ENCODE results near the gene C1orf53. TPM values are rescaled to one million over a fixed set of nuclear protein-coding genes. Genes with fewer than 3 reads are reported as not detected.

C1orf53 gene
- total and polyA plus RNA-seq, 2 of the 8 experiments (the other 6 are each of a cell fraction or from before 2014, with no cell fraction given): 0.56 to 1.3 TPM

GRCh38 chr1:197904126-197904787 lies 1.8 kb downstream of the C1orf53 start:
- H3K79me2 ChIP-seq (ENCODE audit: control insufficient read depth in 1 of 2, insufficient read depth in 2 of 2, low read length in 2 of 2): no peaks in the 10 kb centered on the region
- no peak overlapping the region; the same call in 1 of the 2 replicates for H4K8ac ChIP-seq (ENCODE audit: extremely low read depth, insufficient read depth, low read length)
- WGBS, 2 experiments (ENCODE audit: extremely low coverage in 1 of 2, insufficient coverage in 1 of 2, insufficient read length in 1 of 2, insufficient replicate concordance in 2 of 2, low coverage in 1 of 2, low lambda C conversion rate in 2 of 2, missing lambda C conversion rate in 1 of 2): 17% methylated on average over 11 of the region's 11 CpGs; no CpG with 5 or more reads in 1 of the 2 experiments
- DNase-seq (ENCODE audit: low read depth in 1 of 2, low spot score in 2 of 2): no peak
- no peaks in the 10 kb centered on the region for H3K9me3 ChIP-seq (ENCODE audit: insufficient read depth in 2 of 2, low read depth in 1 of 2, low read length in 1 of 2)
- H3K4me2 ChIP-seq (ENCODE audit: insufficient read depth in 1 of 2, low read depth in 2 of 2, low read length in 2 of 2): no peak overlapping the region; a peak in 1 of 4 replicates
- H4K20me1 ChIP-seq (replicated peaks in 1 of 2; ENCODE audit: control insufficient read depth in 1 of 2, insufficient read depth in 2 of 2, low read length in 2 of 2): peaks cover 0 to 6% of the 10 kb centered on the region in 2 experiments
- H3K23ac ChIP-seq (ENCODE audit: insufficient read length): no peak overlapping the region
- H3K14ac ChIP-seq (ENCODE audit: insufficient read length): no peak overlapping the region
- H4K5ac ChIP-seq (ENCODE audit: insufficient read length, low read depth, low read length): no peak overlapping the region
- no peak overlapping the region for H2BK5ac ChIP-seq (ENCODE audit: low read depth, low read length)
- no peak overlapping the region for H3K4ac ChIP-seq (replicated peaks; ENCODE audit: insufficient read length, low read depth, low read length)
- H3K4me3 ChIP-seq (ENCODE audit: extremely low read depth in 1 of 4, insufficient read depth in 2 of 4, low read depth in 3 of 4, low read length in 4 of 4): no peak overlapping the region
- H3K4me1 ChIP-seq (replicated peaks in 1 of 4; ENCODE audit: control insufficient read depth in 3 of 4, insufficient read depth in 4 of 4, low read length in 3 of 4): peaks cover 0 to 10% (median 2%) of the 10 kb centered on the region in 4 experiments; a peak in 4 of 7 replicates
- H2AFZ ChIP-seq (ENCODE audit: low read length): no peak overlapping the region
- no peak overlapping the region for H2BK15ac ChIP-seq (ENCODE audit: low read length)
- no peak overlapping the region for H3K18ac ChIP-seq (ENCODE audit: extremely low read depth, low read length)
- ChIA-PET POLR2A (ENCODE audit: partially characterized antibody) (interaction anchor here (2.3 to 2.9 kb wide), 2 partner anchors 10 to 14 kb away, joined by 13 to 27 read pairs; partner anchors contain the start of gene LHX9), CTCF (ENCODE audit: partially characterized antibody) (interaction anchor here (0.8 to 7.0 kb wide), 9 partner anchors 12 to 289 kb away, joined by 3 to 112 read pairs (median 4); partner anchors contain the start of gene LHX9)
- peaks cover 4% of the 10 kb centered on the region; the same call in 1 of the 2 replicates for H3K23me2 ChIP-seq (ENCODE audit: low read depth, low read length)
- no peak overlapping the region for H3K27ac ChIP-seq (ENCODE audit: low read depth, low read length)
- H3K79me1 ChIP-seq (ENCODE audit: low read depth, low read length): no peaks in the 10 kb centered on the region
- H3K56ac ChIP-seq (replicated peaks; ENCODE audit: insufficient read length, low read depth, low read length): no peak overlapping the region
- no peak overlapping the region for H3K9ac ChIP-seq (replicated peaks in 1 of 4; ENCODE audit: extremely low read depth in 1 of 4, low read depth in 3 of 4, low read length in 3 of 4)
- no peak overlapping the region for H2AK5ac ChIP-seq (ENCODE audit: low read depth, low read length)
- no peaks in the 10 kb centered on the region for H3K36me3 ChIP-seq (ENCODE audit: control insufficient read depth in 2 of 4, insufficient read depth in 4 of 4, low read length in 3 of 4)
- FAIRE-seq: no peak
- H3K27me3 ChIP-seq (replicated peaks in 1 of 4; ENCODE audit: control insufficient read depth in 3 of 4, extremely low read depth in 1 of 4, insufficient read depth in 3 of 4, low read length in 3 of 4): peaks cover 48 to 65% (median 57%) of the 10 kb centered on the region in 4 experiments
- H2BK120ac ChIP-seq (replicated peaks; ENCODE audit: low read depth, low read length): no peak overlapping the region
- H2BK20ac ChIP-seq (ENCODE audit: low read length): no peak overlapping the region
- no peak overlapping the region for H4K91ac ChIP-seq (replicated peaks; ENCODE audit: insufficient read length, low read length)
- no peak overlapping the region for H2BK12ac ChIP-seq (ENCODE audit: low read depth, low read length)
- TF ChIP-seq TAF7 (optimal IDR thresholded peaks at IDR 0.05; ENCODE audit: borderline replicate concordance, low read depth, low read length) (no peak), CTCF (IDR thresholded peaks at IDR 0.05; ENCODE audit: control extremely low read depth in 1 of 3, insufficient read depth in 1 of 3, low read depth in 1 of 3, low read length in 3 of 3) (no peak), SUZ12 (IDR thresholded peaks at IDR 0.05; ENCODE audit: low read length) (peak; percentile 73), RNF2 (IDR thresholded peaks at IDR 0.05; ENCODE audit: borderline replicate concordance, low read depth, low read length, missing control alignments, poor library complexity, severe bottlenecking) (peak; percentile 94), EZH2 (IDR thresholded peaks at IDR 0.05; ENCODE audit: low read depth, low read length, severe bottlenecking) (peak; percentile 50), E2F6 (IDR thresholded peaks at IDR 0.05) (no peak), BRCA1 (IDR thresholded peaks at IDR 0.05; ENCODE audit: low read depth, low read length) (no peak), CHD2 (IDR thresholded peaks at IDR 0.05; ENCODE audit: low read length) (no peak)
